GM11168 (cell line): ENCODE results near the gene GNPAT.

ENCODE experiments used
- in situ Hi-C: fragments of 300-500 bp; cut with MboI; formaldehyde crosslinking; loops from one replicate; pipeline ENCODE4 v1.12.0; 2022; ENCODE audit warnings: low sequenced_read_pairs; ENCODE audit not compliant: unreplicated experiment

GNPAT gene

GRCh38 chr1:231236208-231236591 is 4.8 kb upstream of the GNPAT start:
- in situ Hi-C loops = no loop called here

- in situ Hi-C loops = no loop called here
Observed at GRCh38 chr1:231236938-231237337, 4.1 kb upstream of the GNPAT start.

GRCh38 chr1:231238298-231238697 is 2.7 kb upstream of the GNPAT start:
- in situ Hi-C loops = no loop called here

GRCh38 chr1:231240531-231240882 is 505 bp upstream of the GNPAT start:
- in situ Hi-C loops = no loop called here

- in situ Hi-C loops = no loop called here
Observed at GRCh38 chr1:231241750-231242149, 738 bp downstream of the GNPAT start.

GRCh38 chr1:231242516-231243198 is 1.6 kb downstream of the GNPAT start:
- in situ Hi-C loops = no loop called here

GRCh38 chr1:231248778-231249177 is 7.8 kb downstream of the GNPAT start:
- in situ Hi-C loops = no loop called here

- in situ Hi-C loops = no loop called here
Observed at GRCh38 chr1:231252336-231252735, 11.3 kb downstream of the GNPAT start.

GRCh38 chr1:231260351-231260750 is 19.3 kb downstream of the GNPAT start:
- in situ Hi-C loops = no loop called here

GRCh38 chr1:231264642-231265041 is 23.6 kb downstream of the GNPAT start:
- in situ Hi-C loops = no loop called here

- in situ Hi-C loops = no loop called here
Observed at GRCh38 chr1:231265379-231265778, 24.4 kb downstream of the GNPAT start.

GRCh38 chr1:231266811-231267322 is 25.9 kb downstream of the GNPAT start:
- in situ Hi-C loops = no loop called here

- in situ Hi-C loops = no loop called here
Observed at GRCh38 chr1:231272173-231272572, 31.2 kb downstream of the GNPAT start.

- in situ Hi-C loops = no loop called here
Observed at GRCh38 chr1:231272880-231273279, 31.9 kb downstream of the GNPAT start.

GRCh38 chr1:231274119-231274825 is 33.3 kb downstream of the GNPAT start:
- in situ Hi-C loops = no loop called here

GRCh38 chr1:231278100-231278790 is 37.2 kb downstream of the GNPAT start:
- in situ Hi-C loops = no loop called here

- in situ Hi-C loops = no loop called here
Observed at GRCh38 chr1:231279081-231279480, 38.1 kb downstream of the GNPAT start.

GRCh38 chr1:231279683-231280082 is 38.7 kb downstream of the GNPAT start:
- in situ Hi-C loops = no loop called here

GRCh38 chr1:231284441-231284840 is 43.4 kb downstream of the GNPAT start:
- in situ Hi-C loops = no loop called here

GRCh38 chr1:231286603-231287002 is 45.6 kb downstream of the GNPAT start:
- in situ Hi-C loops = no loop called here

GRCh38 chr1:231295938-231296337 is 54.9 kb downstream of the GNPAT start:
- in situ Hi-C loops = no loop called here
